Duodenal mucosa (tissue), 2 donors: Measurements from ENCODE around the gene SH3BGRL3.

Experiments used
- H3K27ac ChIP-seq: one replicate; pipeline ENCODE4 v1.7.0; 2013; ENCODE audit warnings: low read depth, low read length
- H3K27me3 ChIP-seq, 2 donors: one replicate each; pipeline ENCODE4 v1.7.0; 2013; ENCODE audit warnings: low read length in 2 of 2, control low read depth in 1 of 2; ENCODE audit not compliant: insufficient read depth in 2 of 2, control insufficient read depth in 1 of 2
- H3K36me3 ChIP-seq, 2 donors: one replicate each; pipeline ENCODE4 v1.7.0; 2013; ENCODE audit warnings: low read length in 2 of 2, control low read depth in 1 of 2; ENCODE audit not compliant: insufficient read depth in 2 of 2, control insufficient read depth in 1 of 2
- H3K4me1 ChIP-seq, 2 donors: one replicate each; pipeline ENCODE4 v1.7.0; 2013; ENCODE audit warnings: low read length in 2 of 2, control low read depth in 1 of 2; ENCODE audit not compliant: insufficient read depth in 2 of 2, control insufficient read depth in 1 of 2
- H3K4me3 ChIP-seq, 2 donors: one replicate each; pipeline ENCODE4 v1.7.0; 2013; ENCODE audit warnings: low read length in 2 of 2, low read depth in 1 of 2
- H3K9ac ChIP-seq, 2 donors: one replicate each; pipeline ENCODE4 v1.7.0; 2013; ENCODE audit warnings: low read length in 2 of 2, low read depth in 1 of 2
- H3K9me3 ChIP-seq, 2 donors: one replicate each; pipeline ENCODE4 v1.7.0; 2013; ENCODE audit warnings: low read length in 2 of 2, control low read depth in 1 of 2; ENCODE audit not compliant: control insufficient read depth in 1 of 2

The SH3BGRL3 gene

GRCh38 chr1:26259005-26259404 lies 20.9 kb upstream of the SH3BGRL3 start:
- Histone ChIP-seq H3K9me3 (no peaks in the 10 kb centered on the region), H3K27me3 (no peaks in the 10 kb centered on the region), H3K27ac (no peak overlapping the region), H3K4me3 (no peak overlapping the region), H3K9ac (no peak overlapping the region), H3K4me1 (peaks cover 0 to 3% of the 10 kb centered on the region in 2 donors), H3K36me3 (peaks cover 10 to 60% of the 10 kb centered on the region in 2 donors)

GRCh38 chr1:26259578-26259977 lies 20.3 kb upstream of the SH3BGRL3 start:
- H3K4me1 ChIP-seq = peaks cover 0 to 3% of the 10 kb centered on the region in 2 donors
- no peak overlapping the region for H3K27ac ChIP-seq
- no peaks in the 10 kb centered on the region for H3K9me3 ChIP-seq
- no peaks in the 10 kb centered on the region for H3K27me3 ChIP-seq
- no peak overlapping the region for H3K9ac ChIP-seq
- H3K36me3 ChIP-seq = peaks cover 10 to 62% of the 10 kb centered on the region in 2 donors
- H3K4me3 ChIP-seq = no peak overlapping the region

GRCh38 chr1:26263212-26263611 lies 16.7 kb upstream of the SH3BGRL3 start:
- Histone ChIP-seq H3K4me1 (peaks cover 0 to 3% of the 10 kb centered on the region in 2 donors), H3K27ac (no peak overlapping the region), H3K36me3 (peaks cover 6 to 46% of the 10 kb centered on the region in 2 donors)

GRCh38 chr1:26265405-26265804 lies 14.5 kb upstream of the SH3BGRL3 start:
- Histone ChIP-seq H3K9ac (no peak overlapping the region), H3K9me3 (peaks cover 3 to 6% of the 10 kb centered on the region in 2 donors), H3K4me1 (no peaks in the 10 kb centered on the region), H3K4me3 (no peak overlapping the region), H3K27me3 (no peaks in the 10 kb centered on the region), H3K27ac (no peak overlapping the region), H3K36me3 (peaks cover 12 to 49% of the 10 kb centered on the region in 2 donors)

More at GRCh38 chr1:26263212-26263611, 16.7 kb upstream of the SH3BGRL3 start:
- Histone ChIP-seq H3K27me3 (no peaks in the 10 kb centered on the region), H3K4me3 (no peak overlapping the region), H3K9ac (no peak overlapping the region), H3K9me3 (no peaks in the 10 kb centered on the region)

- Histone ChIP-seq H3K4me1 (no peaks in the 10 kb centered on the region), H3K36me3 (peaks cover 19 to 51% of the 10 kb centered on the region in 2 donors), H3K9ac (no peak overlapping the region), H3K27ac (no peak overlapping the region), H3K4me3 (peak overlapping the region in 1 of 2 donors; percentile 30), H3K27me3 (no peaks in the 10 kb centered on the region), H3K9me3 (peaks cover 3 to 6% of the 10 kb centered on the region in 2 donors)
Observed at GRCh38 chr1:26268290-26269197, 11.3 kb upstream of the SH3BGRL3 start.

GRCh38 chr1:26269198-26269550 lies 10.7 kb upstream of the SH3BGRL3 start:
- Histone ChIP-seq H3K27me3 (no peaks in the 10 kb centered on the region), H3K4me3 (no peak overlapping the region), H3K36me3 (peaks cover 19 to 45% of the 10 kb centered on the region in 2 donors), H3K9me3 (peaks cover 3 to 6% of the 10 kb centered on the region in 2 donors), H3K27ac (no peak overlapping the region), H3K9ac (no peak overlapping the region), H3K4me1 (no peaks in the 10 kb centered on the region)

- Histone ChIP-seq H3K36me3 (peaks cover 11 to 28% of the 10 kb centered on the region in 2 donors), H3K4me3 (no peak overlapping the region), H3K27me3 (no peaks in the 10 kb centered on the region), H3K4me1 (peaks cover 41 to 47% of the 10 kb centered on the region in 2 donors), H3K9me3 (no peaks in the 10 kb centered on the region), H3K27ac (no peak overlapping the region), H3K9ac (no peak overlapping the region)
Observed at GRCh38 chr1:26274801-26275425, 5.0 kb upstream of the SH3BGRL3 start.

GRCh38 chr1:26275580-26276431 lies 4.1 kb upstream of the SH3BGRL3 start:
- peak overlapping the region in 1 of 2 donors; percentile 0 for H3K4me3 ChIP-seq
- H3K36me3 ChIP-seq = peaks cover 7 to 21% of the 10 kb centered on the region in 2 donors
- H3K4me1 ChIP-seq = peaks cover 44 to 52% of the 10 kb centered on the region in 2 donors
- H3K27ac ChIP-seq = peak overlapping the region; percentile 49
- H3K27me3 ChIP-seq = no peaks in the 10 kb centered on the region
- no peaks in the 10 kb centered on the region for H3K9me3 ChIP-seq
- peak overlapping the region; percentile 35 to 39 for H3K9ac ChIP-seq

GRCh38 chr1:26276432-26276838 lies 3.5 kb upstream of the SH3BGRL3 start:
- H3K4me3 ChIP-seq = peak overlapping the region in 1 of 2 donors; percentile 0

More at GRCh38 chr1:26276432-26276838, 3.5 kb upstream of the SH3BGRL3 start:
- H3K9ac ChIP-seq = peak overlapping the region in 1 of 2 donors; percentile 55
- no peaks in the 10 kb centered on the region for H3K27me3 ChIP-seq
- H3K9me3 ChIP-seq = no peaks in the 10 kb centered on the region
- H3K27ac ChIP-seq = peak overlapping the region; percentile 49
- H3K4me1 ChIP-seq = peaks cover 49 to 58% of the 10 kb centered on the region in 2 donors
- peaks cover 7 to 17% of the 10 kb centered on the region in 2 donors for H3K36me3 ChIP-seq
